Measurements from ENCODE around the gene XPOT. TPM values are rescaled to one million over a fixed set of nuclear protein-coding genes. Genes with fewer than 3 reads are reported as not detected.

XPOT gene
- total RNA-seq, 1 experiment from 2014 or later: 155 TPM

- H3K27ac ChIP-seq (ENCODE audit: low read length): peak overlapping the region; percentile 93
- intact Hi-C loops (cut with micrococcal nuclease; ENCODE audit: unreplicated experiment): no loop called here
- in situ Hi-C loops (cut with HindIII; ENCODE audit: low pct_unique_long_range_greater_than_20kb, low sequenced_read_pairs): no loop called here
These were observed 46.0 kb downstream of the XPOT start for GRCh38 chr12:64450057-64450640.

GRCh38 chr12:64450711-64451486, 46.7 kb downstream of the XPOT start:
- ATAC-seq (peak; percentile 8; the same call in 1 of the 2 replicates), DNase-seq (ENCODE audit: low read depth, low spot score) (no peak)
- in situ Hi-C loops (cut with HindIII; ENCODE audit: low pct_unique_long_range_greater_than_20kb, low sequenced_read_pairs) (no loop called here), intact Hi-C loops (cut with micrococcal nuclease; ENCODE audit: unreplicated experiment) (no loop called here)
- TF ChIP-seq CTCF (IDR thresholded peaks at IDR 0.05) (no peak), TCF7L2 (IDR thresholded peaks at IDR 0.05; ENCODE audit: low read depth, low read length) (no peak), SIN3A (IDR thresholded peaks at IDR 0.05; ENCODE audit: borderline replicate concordance, insufficient read depth, low read depth, low read length) (no peak), POLR2AphosphoS5 (IDR thresholded peaks at IDR 0.05; ENCODE audit: low read depth, low read length) (no peak)
- TF ChIP-seq, protein P1, sequence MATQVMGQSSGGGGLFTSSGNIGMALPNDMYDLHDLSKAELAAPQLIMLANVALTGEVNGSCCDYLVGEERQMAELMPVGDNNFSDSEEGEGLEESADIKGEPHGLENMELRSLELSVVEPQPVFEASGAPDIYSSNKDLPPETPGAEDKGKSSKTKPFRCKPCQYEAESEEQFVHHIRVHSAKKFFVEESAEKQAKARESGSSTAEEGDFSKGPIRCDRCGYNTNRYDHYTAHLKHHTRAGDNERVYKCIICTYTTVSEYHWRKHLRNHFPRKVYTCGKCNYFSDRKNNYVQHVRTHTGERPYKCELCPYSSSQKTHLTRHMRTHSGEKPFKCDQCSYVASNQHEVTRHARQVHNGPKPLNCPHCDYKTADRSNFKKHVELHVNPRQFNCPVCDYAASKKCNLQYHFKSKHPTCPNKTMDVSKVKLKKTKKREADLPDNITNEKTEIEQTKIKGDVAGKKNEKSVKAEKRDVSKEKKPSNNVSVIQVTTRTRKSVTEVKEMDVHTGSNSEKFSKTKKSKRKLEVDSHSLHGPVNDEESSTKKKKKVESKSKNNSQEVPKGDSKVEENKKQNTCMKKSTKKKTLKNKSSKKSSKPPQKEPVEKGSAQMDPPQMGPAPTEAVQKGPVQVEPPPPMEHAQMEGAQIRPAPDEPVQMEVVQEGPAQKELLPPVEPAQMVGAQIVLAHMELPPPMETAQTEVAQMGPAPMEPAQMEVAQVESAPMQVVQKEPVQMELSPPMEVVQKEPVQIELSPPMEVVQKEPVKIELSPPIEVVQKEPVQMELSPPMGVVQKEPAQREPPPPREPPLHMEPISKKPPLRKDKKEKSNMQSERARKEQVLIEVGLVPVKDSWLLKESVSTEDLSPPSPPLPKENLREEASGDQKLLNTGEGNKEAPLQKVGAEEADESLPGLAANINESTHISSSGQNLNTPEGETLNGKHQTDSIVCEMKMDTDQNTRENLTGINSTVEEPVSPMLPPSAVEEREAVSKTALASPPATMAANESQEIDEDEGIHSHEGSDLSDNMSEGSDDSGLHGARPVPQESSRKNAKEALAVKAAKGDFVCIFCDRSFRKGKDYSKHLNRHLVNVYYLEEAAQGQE (IDR thresholded peaks at IDR 0.05; ENCODE audit: insufficient read depth in 1 of 2, low read depth in 2 of 2, low read length in 1 of 2): no peak
- POLR2A ChIA-PET: interaction anchor here (0.6 kb wide), 2 partner anchors 11 to 197 kb away, joined by 3 to 5 read pairs; no protein-coding TSS in a partner anchor
- Histone ChIP-seq H3K27ac (ENCODE audit: low read length) (peak overlapping the region; percentile 93), H3K4me3 (ENCODE audit: low read depth in 2 of 2, low read length in 2 of 2) (peak overlapping the region; percentile 84 to 94), H3K4me1 (ENCODE audit: control insufficient read depth, insufficient read depth, low read length) (peaks cover 6% of the 10 kb centered on the region), H3K36me3 (ENCODE audit: control insufficient read depth, insufficient read depth, low read length) (peaks cover 30% of the 10 kb centered on the region), H3K27me3 (ENCODE audit: control insufficient read depth, insufficient read depth, low read length) (no peaks in the 10 kb centered on the region), H3K9me3 (ENCODE audit: control insufficient read depth, insufficient read depth, low read depth, low read length) (no peaks in the 10 kb centered on the region)
- CTCF ChIA-PET: interaction anchor here (0.7 kb wide), 1 partner anchor 246 kb away, joined by 7 read pairs; no protein-coding TSS in a partner anchor
- no TSS peak for BruUV-seq (replicated peaks)

More at GRCh38 chr12:64450057-64450640, 46.0 kb downstream of the XPOT start:
- no TSS peak for BruUV-seq (replicated peaks)
- H3K27me3 ChIP-seq (ENCODE audit: control insufficient read depth, insufficient read depth, low read length): no peaks in the 10 kb centered on the region
- DNase-seq (ENCODE audit: low read depth, low spot score) (no peak), ATAC-seq (no peak)
- peaks cover 6% of the 10 kb centered on the region for H3K4me1 ChIP-seq (ENCODE audit: control insufficient read depth, insufficient read depth, low read length)
- no peaks in the 10 kb centered on the region for H3K9me3 ChIP-seq (ENCODE audit: control insufficient read depth, insufficient read depth, low read depth, low read length)
- H3K36me3 ChIP-seq (ENCODE audit: control insufficient read depth, insufficient read depth, low read length): peaks cover 34% of the 10 kb centered on the region
- no peak overlapping the region for H3K4me3 ChIP-seq (ENCODE audit: low read depth in 2 of 2, low read length in 2 of 2)
- TF ChIP-seq CTCF (IDR thresholded peaks at IDR 0.05): no peak
- TF ChIP-seq SIN3A (IDR thresholded peaks at IDR 0.05; ENCODE audit: borderline replicate concordance, insufficient read depth, low read depth, low read length): no peak
- POLR2A ChIA-PET: interaction anchor here (0.6 kb wide), 1 partner anchor 198 kb away, joined by 5 read pairs; no protein-coding TSS in a partner anchor
- CTCF ChIA-PET: interaction anchor here (0.7 kb wide), 1 partner anchor 246 kb away, joined by 7 read pairs; no protein-coding TSS in a partner anchor
